H1 (cell line): ENCODE data around the gene SLCO2A1. TPM values are rescaled to one million over a fixed set of nuclear protein-coding genes. Genes with fewer than 3 reads are reported as not detected.

Experiments
- CTCF ChIA-PET: fragments of 300-600 bp; sonication (Branson Sonifier 250); formaldehyde crosslinking; loops from one replicate; lab custom pipeline; 2021; ENCODE audit not compliant: partially characterized antibody; lab: Charles Lee
- POLR2A ChIA-PET: fragments of 300-600 bp; sonication (Branson Sonifier 250); formaldehyde crosslinking; loops from one replicate; lab custom pipeline; 2021; ENCODE audit warnings: inconsistent platforms; ENCODE audit not compliant: partially characterized antibody; lab: Charles Lee
- DNase-seq, 2 experiments: peaks; one replicate each; pipeline versions ENCODE4 v3.0.0 to v3.0.0-alpha.2; 2010 to 2022; ENCODE audit warnings: low spot score in 2 of 2, low read depth in 1 of 2, mixed read lengths in 1 of 2
- FAIRE-seq: peaks from 2 replicates; lab custom pipeline; 2011; peaks lifted over from hg19 to GRCh38; lab: Jason Lieb, UNC
- H2AFZ ChIP-seq: 2 replicates; pipeline ENCODE4 v1.8.1; 2012; ENCODE audit warnings: low read length, inconsistent platforms
- H2AK5ac ChIP-seq: 2 replicates; pipeline ENCODE4 v1.6.1; 2013; ENCODE audit warnings: low read depth, low read length
- H2BK120ac ChIP-seq: replicated peaks from 2 replicates; pipeline ENCODE3; 2013; ENCODE audit warnings: low read depth, low read length, inconsistent platforms
- H2BK12ac ChIP-seq: 2 replicates; pipeline ENCODE4 v1.6.1; 2013; ENCODE audit warnings: low read depth, low read length
- H2BK15ac ChIP-seq: 2 replicates; pipeline ENCODE4 v1.6.1; 2013; ENCODE audit warnings: low read length
- H2BK20ac ChIP-seq: 2 replicates; pipeline ENCODE4 v1.6.1; 2013; ENCODE audit warnings: low read length
- H2BK5ac ChIP-seq: 2 replicates; pipeline ENCODE4 v1.6.1; 2013; ENCODE audit warnings: low read depth, low read length
- H3K14ac ChIP-seq: 2 replicates; pipeline ENCODE4 v1.6.1; 2013; ENCODE audit warnings: inconsistent platforms; ENCODE audit not compliant: insufficient read length
- H3K18ac ChIP-seq: 2 replicates; pipeline ENCODE4 v1.6.1; 2013; ENCODE audit warnings: low read length; ENCODE audit errors: extremely low read depth
- H3K23ac ChIP-seq: 2 replicates; pipeline ENCODE4 v1.6.1; 2013; ENCODE audit warnings: inconsistent platforms; ENCODE audit not compliant: insufficient read length
- H3K23me2 ChIP-seq: 2 replicates; pipeline ENCODE4 v1.6.1; 2013; ENCODE audit warnings: low read depth, low read length
- H3K27ac ChIP-seq: 2 replicates; pipeline ENCODE4 v1.6.1; 2011; ENCODE audit warnings: low read depth, low read length, inconsistent platforms
- H3K27me3 ChIP-seq, 4 experiments: replicated peaks in 1 of 4; 1 replicate in 1 of 4; 2 replicates in 3 of 4; pipeline versions ENCODE4 v1.6.1 to v1.8.1; 2011 to 2013; ENCODE audit warnings: low read length in 3 of 4, mild to moderate bottlenecking in 3 of 4, inconsistent platforms in 2 of 4, mixed read lengths in 2 of 4, moderate library complexity in 1 of 4; ENCODE audit not compliant: control insufficient read depth in 3 of 4, insufficient read depth in 3 of 4; ENCODE audit errors: extremely low read depth in 1 of 4
- H3K36me3 ChIP-seq, 4 experiments: 2 replicates each; pipeline versions ENCODE4 v1.6.1 to v1.8.1; 2011 to 2013; ENCODE audit warnings: mild to moderate bottlenecking in 4 of 4, low read length in 3 of 4, moderate library complexity in 2 of 4, control low read depth in 1 of 4, inconsistent platforms in 1 of 4; ENCODE audit not compliant: insufficient read depth in 4 of 4, control insufficient read depth in 2 of 4
- H3K4ac ChIP-seq: replicated peaks from 2 replicates; pipeline ENCODE3; 2013; ENCODE audit warnings: low read length, low read depth, mixed read lengths, inconsistent platforms; ENCODE audit not compliant: insufficient read length
- H3K4me1 ChIP-seq, 4 experiments: replicated peaks in 1 of 4; 1 replicate in 1 of 4; 2 replicates in 3 of 4; pipeline versions ENCODE4 v1.6.1 to v1.8.1; 2011 to 2013; ENCODE audit warnings: low read length in 3 of 4, inconsistent platforms in 2 of 4, mixed read lengths in 1 of 4; ENCODE audit not compliant: insufficient read depth in 4 of 4, control insufficient read depth in 3 of 4
- H3K4me2 ChIP-seq, 2 experiments: 2 replicates each; pipeline versions ENCODE4 v1.6.1 to v1.8.1; 2011 to 2013; ENCODE audit warnings: low read depth in 2 of 2, low read length in 2 of 2, control low read depth in 1 of 2, inconsistent platforms in 1 of 2, mild to moderate bottlenecking in 1 of 2; ENCODE audit not compliant: insufficient read depth in 1 of 2
- H3K4me3 ChIP-seq, 4 experiments: fragments of 200-600, 300-600 bp in 1 of 4; sonication (generic), shearing (Covaris generic), sonication (Bioruptor Twin) in 1 of 4; 2 replicates each; pipeline versions ENCODE4 v1.5.1 to v1.8.1; 2011 to 2016; ENCODE audit warnings: low read length in 4 of 4, low read depth in 3 of 4, control low read depth in 2 of 4, inconsistent platforms in 2 of 4, mild to moderate bottlenecking in 2 of 4, mixed read lengths in 1 of 4, moderate library complexity in 1 of 4; ENCODE audit not compliant: insufficient read depth in 2 of 4; ENCODE audit errors: extremely low read depth in 1 of 4
- H3K56ac ChIP-seq: replicated peaks from 2 replicates; pipeline ENCODE3; 2013; ENCODE audit warnings: low read depth, mild to moderate bottlenecking, mixed read lengths, low read length, inconsistent platforms; ENCODE audit not compliant: insufficient read length
- H3K79me1 ChIP-seq: 2 replicates; pipeline ENCODE4 v1.6.1; 2013; ENCODE audit warnings: low read depth, low read length, control low read depth
- H3K79me2 ChIP-seq, 2 experiments: 2 replicates each; pipeline versions ENCODE4 v1.6.1 to v1.8.1; 2012 to 2013; ENCODE audit warnings: low read length in 2 of 2, mild to moderate bottlenecking in 2 of 2, inconsistent platforms in 1 of 2; ENCODE audit not compliant: insufficient read depth in 2 of 2, control insufficient read depth in 1 of 2
- H3K9ac ChIP-seq, 4 experiments: replicated peaks in 1 of 4; 1 replicate in 1 of 4; 2 replicates in 3 of 4; pipeline versions ENCODE4 v1.6.1 to v1.8.1; 2011 to 2013; ENCODE audit warnings: low read depth in 3 of 4, low read length in 3 of 4, control low read depth in 2 of 4, mild to moderate bottlenecking in 2 of 4, moderate library complexity in 2 of 4, inconsistent platforms in 1 of 4; ENCODE audit errors: extremely low read depth in 1 of 4
- H3K9me3 ChIP-seq, 2 experiments: 2 replicates each; pipeline versions ENCODE4 v1.6.1 to v1.8.1; 2012 to 2013; ENCODE audit warnings: mild to moderate bottlenecking in 2 of 2, moderate library complexity in 2 of 2, control low read depth in 1 of 2, inconsistent platforms in 1 of 2, low read depth in 1 of 2, low read length in 1 of 2, mixed read lengths in 1 of 2; ENCODE audit not compliant: insufficient read depth in 2 of 2
- H4K20me1 ChIP-seq, 2 experiments: replicated peaks in 1 of 2; 2 replicates each; pipeline versions ENCODE3 to v1.8.1; 2011 to 2013; ENCODE audit warnings: inconsistent platforms in 2 of 2, low read length in 2 of 2, mild to moderate bottlenecking in 1 of 2; ENCODE audit not compliant: insufficient read depth in 2 of 2, control insufficient read depth in 1 of 2
- H4K5ac ChIP-seq: 2 replicates; pipeline ENCODE4 v1.6.1; 2013; ENCODE audit warnings: low read length, low read depth, mixed read lengths, inconsistent platforms; ENCODE audit not compliant: insufficient read length
- H4K8ac ChIP-seq: 2 replicates; pipeline ENCODE4 v1.8.0; 2013; ENCODE audit warnings: mild to moderate bottlenecking, moderate library complexity, low read length, inconsistent platforms; ENCODE audit not compliant: insufficient read depth; ENCODE audit errors: extremely low read depth
- H4K91ac ChIP-seq: replicated peaks from 2 replicates; pipeline ENCODE3; 2013; ENCODE audit warnings: low read length, mixed read lengths, inconsistent platforms; ENCODE audit not compliant: insufficient read length
- CBX8 ChIP-seq: fragments of 300-800, 300-1000 bp; sonication (generic); IDR thresholded peaks from 2 replicates; pipeline ENCODE4 v1.7.1; 2016; ENCODE audit warnings: low read depth, low read length, borderline replicate concordance
- SRF ChIP-seq: IDR thresholded peaks from 2 replicates; pipeline ENCODE4 v1.6.1; 2011; ENCODE audit warnings: mild to moderate bottlenecking, low read depth, low read length, moderate library complexity
- TCF12 ChIP-seq: IDR thresholded peaks from 2 replicates; pipeline ENCODE4 v1.6.1; 2011; ENCODE audit warnings: low read depth, mild to moderate bottlenecking, low read length
- WGBS, 2 experiments: shearing (Covaris generic) in 1 of 2; methylation state at CpG; one replicate each; pipeline versions ENCODE4 v1.1.6 to v1.1.7; 2013 to 2015; ENCODE audit warnings: low lambda C conversion rate in 2 of 2, mixed read lengths in 2 of 2, inconsistent platforms in 1 of 2, low coverage in 1 of 2, missing lambda C conversion rate in 1 of 2; ENCODE audit not compliant: insufficient replicate concordance in 2 of 2, insufficient coverage in 1 of 2, insufficient read length in 1 of 2; ENCODE audit errors: extremely low coverage in 1 of 2, missing lambda C conversion rate in 1 of 2; 5-methylcytosine and 5-hydroxymethylcytosine counted together
- polyA plus RNA-seq, 7 experiments: library from polyadenylated mRNA; depleted of rRNA in 3 of 7; stranded (reverse) in 5 of 7; unstranded in 2 of 7; fragments of >200 nt in 5 of 7; fragments of 200-250 nt in 2 of 7; gene quantifications; 1 replicate in 5 of 7; 2 replicates in 1 of 7; 4 replicates in 1 of 7; pipeline versions ENCODE4 v1.2.1 to v1.2.3, GENCODE V29; 2011 to 2013; ENCODE audit warnings: missing spikeins in 2 of 7, mixed read lengths in 2 of 7
- total RNA-seq: library from RNA; stranded (reverse); fragmentation: NEBNext Ultra II Directional; extraction: Animal tissue kit (Norgen Biotek cat#: 25700); gene quantifications from 2 replicates; pipeline ENCODE4 v1.2.1, GENCODE V29; 2021

The SLCO2A1 gene
- total and polyA plus RNA-seq, 2 of the 8 experiments (the other 6 are each of a cell fraction or from before 2014, with no cell fraction given): 1.1 to 2.3 TPM

GRCh38 chr3:133901083-133901482 lies 128.6 kb downstream of the SLCO2A1 start:
- H3K9me3 ChIP-seq: no peaks in the 10 kb centered on the region; a peak in 1 of 4 replicates
- H3K27me3 ChIP-seq: peaks cover 10 to 19% (median 16%) of the 10 kb centered on the region in 4 experiments
- no peak overlapping the region for H3K56ac ChIP-seq
- no peaks in the 10 kb centered on the region for H3K79me2 ChIP-seq
- peaks cover 1% of the 10 kb centered on the region; the same call in 1 of the 2 replicates for H3K23me2 ChIP-seq
- ChIA-PET POLR2A (no interaction called here), CTCF (interaction anchor here (0.6 to 1.9 kb wide), 12 partner anchors 9 to 246 kb away, joined by 3 to 9 read pairs (median 3); no protein-coding TSS in a partner anchor)
- H3K4me2 ChIP-seq: no peak overlapping the region
- no peak overlapping the region for H3K4me3 ChIP-seq
- H2AFZ ChIP-seq: no peak overlapping the region
- no peak overlapping the region for H2BK20ac ChIP-seq
- H4K8ac ChIP-seq: no peak overlapping the region
- WGBS, 2 experiments: 87% methylated on average over 1 of the region's 1 CpG; no CpG with 5 or more reads in 1 of the 2 experiments
- H3K14ac ChIP-seq: no peak overlapping the region
- no peak overlapping the region for H2BK12ac ChIP-seq
- no peaks in the 10 kb centered on the region for H3K36me3 ChIP-seq
- H3K18ac ChIP-seq: no peak overlapping the region
- H4K5ac ChIP-seq: no peak overlapping the region
- no peak overlapping the region for H3K4ac ChIP-seq
- no peak overlapping the region for H2AK5ac ChIP-seq
- peaks cover 0 to 5% (median 2%) of the 10 kb centered on the region in 4 experiments; a peak in 3 of 7 replicates for H3K4me1 ChIP-seq
- no peak overlapping the region for H3K23ac ChIP-seq
- no peak overlapping the region for H2BK120ac ChIP-seq
- FAIRE-seq (peak; percentile 24), DNase-seq (peak in 1 of 2 experiments; percentile 43)
- no peaks in the 10 kb centered on the region for H3K79me1 ChIP-seq
- H2BK5ac ChIP-seq: no peak overlapping the region
- no peaks in the 10 kb centered on the region for H4K20me1 ChIP-seq
- no peak overlapping the region for H3K27ac ChIP-seq
- no peak overlapping the region for H2BK15ac ChIP-seq
- H3K9ac ChIP-seq: no peak overlapping the region
- H4K91ac ChIP-seq: no peak overlapping the region
- TF ChIP-seq SRF (no peak), TCF12 (no peak), CBX8 (no peak)
